DMS79 (cell line): ENCODE data around the gene PCNA.

Experiments used
- DNase-seq: peaks from one replicate; lab custom pipeline; 2025; lab: John Stamatoyannopoulos, UW

PCNA gene

DNA sequence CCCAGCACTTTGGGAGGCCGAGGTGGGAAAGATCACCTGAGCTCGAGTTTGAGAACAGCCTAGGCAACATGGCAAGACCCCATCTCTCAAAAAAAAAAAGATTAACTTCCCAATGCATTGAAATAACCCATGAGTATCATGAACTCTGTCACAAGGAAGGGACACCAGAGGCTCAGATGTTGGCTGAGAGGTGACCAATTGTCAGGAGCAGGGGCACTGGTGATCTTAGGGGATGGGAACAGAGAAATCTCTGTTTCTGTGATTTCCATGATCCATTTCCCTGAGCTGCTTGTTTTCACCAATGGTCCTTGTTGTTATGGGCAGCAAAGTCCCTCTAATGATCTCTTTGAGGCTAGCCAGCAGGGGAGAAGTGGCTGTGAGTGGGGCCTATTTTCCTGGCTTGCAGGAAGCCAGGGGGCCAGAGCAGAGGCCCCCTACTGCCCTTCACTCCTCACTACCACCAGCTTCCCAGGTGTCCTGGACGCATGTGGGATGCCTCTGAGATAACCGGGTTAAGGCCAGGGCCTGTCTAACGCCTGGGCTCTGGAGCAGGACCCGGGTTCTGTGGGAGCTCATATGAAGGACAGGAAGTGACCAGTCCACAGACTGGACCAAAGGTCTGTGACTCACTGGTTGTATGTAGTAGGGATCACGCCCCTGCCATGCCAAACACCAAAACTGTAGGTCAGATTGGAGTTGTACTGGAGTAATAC, 54.4 kb downstream of the PCNA start:
- DNase-seq = no peak
